Neural cell (in vitro differentiated cells): Measurements from ENCODE around the gene SLC12A7. TPM values are rescaled to one million over a fixed set of nuclear protein-coding genes. Genes with fewer than 3 reads are reported as not detected.

Source experiments
- H2AFZ ChIP-seq: fragments of 200-600, 300-800 bp; sonication (generic), shearing (Covaris generic); 2 replicates; pipeline ENCODE4 v1.6.0; 2014; ENCODE audit warnings: low read depth, mild to moderate bottlenecking, antibody characterized with exemption, low read length, moderate library complexity
- H3F3A ChIP-seq: fragments of 200-600 bp; shearing (Covaris generic); 2 replicates; pipeline ENCODE4 v1.6.1; 2016; ENCODE audit warnings: mild to moderate bottlenecking, moderate library complexity, mixed read lengths, antibody characterized with exemption, low read length; ENCODE audit not compliant: insufficient read depth, poor library complexity, severe bottlenecking
- H3K27ac ChIP-seq: fragments of 200-600, 300-800 bp; sonication (generic), shearing (Covaris generic); 2 replicates; pipeline ENCODE4 v1.5.1; 2014; ENCODE audit warnings: mild to moderate bottlenecking, low read length, moderate library complexity
- H3K27me3 ChIP-seq: fragments of 300-800, 200-600 bp; sonication (generic), shearing (Covaris generic); 2 replicates; pipeline ENCODE4 v1.6.0; 2014; ENCODE audit warnings: mild to moderate bottlenecking, low read depth, low read length, moderate library complexity; ENCODE audit not compliant: insufficient read depth
- H3K36me3 ChIP-seq: fragments of 300-800, 200-600 bp; sonication (generic), shearing (Covaris generic); 2 replicates; pipeline ENCODE4 v1.5.1; 2014; ENCODE audit warnings: mild to moderate bottlenecking, antibody characterized with exemption, low read length, moderate library complexity; ENCODE audit not compliant: insufficient read depth
- H3K4me2 ChIP-seq: fragments of 300-800, 200-600 bp; sonication (generic), shearing (Covaris generic); 2 replicates; pipeline ENCODE4 v1.6.0; 2014; ENCODE audit warnings: mild to moderate bottlenecking, low read length
- H3K4me3 ChIP-seq: fragments of 300-800, 200-600 bp; sonication (generic), shearing (Covaris generic); 2 replicates; pipeline ENCODE4 v1.5.1; 2014; ENCODE audit warnings: mild to moderate bottlenecking, low read length, moderate library complexity
- H3K79me2 ChIP-seq: fragments of 200-600 bp; shearing (Covaris generic); replicated peaks from 2 replicates; pipeline ENCODE4 v1.6.0; 2014; ENCODE audit warnings: mild to moderate bottlenecking, low read length, moderate library complexity; ENCODE audit not compliant: insufficient read depth
- H3K9ac ChIP-seq: fragments of 300-800, 200-600 bp; sonication (generic), shearing (Covaris generic); 2 replicates; pipeline ENCODE4 v1.6.1; 2016; ENCODE audit warnings: mild to moderate bottlenecking, low read length, mixed read lengths
- H3K9me2 ChIP-seq: fragments of 200-600 bp; shearing (Covaris generic); 2 replicates; pipeline ENCODE4 v1.6.1; 2016; ENCODE audit warnings: mild to moderate bottlenecking, low read length, mixed read lengths; ENCODE audit not compliant: insufficient read depth
- H3K9me3 ChIP-seq: fragments of 200-600, 300-800 bp; sonication (generic), shearing (Covaris generic); 2 replicates; pipeline ENCODE4 v1.6.1; 2016; ENCODE audit warnings: mild to moderate bottlenecking, mixed run types, low read length, moderate library complexity, mixed read lengths
- H4K20me1 ChIP-seq: fragments of 200-600 bp; shearing (Covaris generic); 2 replicates; pipeline ENCODE4 v1.6.1; 2016; ENCODE audit warnings: mild to moderate bottlenecking, mixed run types; ENCODE audit not compliant: insufficient read depth
- EP300 ChIP-seq: fragments of 450-650 bp; conservative IDR thresholded peaks from 2 replicates; pipeline ENCODE4 v1.6.1; 2014; ENCODE audit warnings: antibody characterized with exemption, mild to moderate bottlenecking, moderate library complexity; ENCODE audit not compliant: poor library complexity, severe bottlenecking
- EZH2 ChIP-seq: fragments of 200-600, 300-800 bp; shearing (Covaris generic), sonication (generic); IDR thresholded peaks from 2 replicates; pipeline ENCODE4 v1.6.1; 2014; ENCODE audit warnings: antibody characterized with exemption, low read length, borderline replicate concordance, mild to moderate bottlenecking; ENCODE audit not compliant: insufficient read depth, poor library complexity, severe bottlenecking
- MXI1 ChIP-seq: fragments of 450-650 bp; conservative IDR thresholded peaks from 2 replicates; pipeline ENCODE4 v1.6.1; 2014; ENCODE audit warnings: antibody characterized with exemption, mild to moderate bottlenecking; ENCODE audit not compliant: poor library complexity, severe bottlenecking
- POLR2AphosphoS5 ChIP-seq: IDR thresholded peaks from 2 replicates; pipeline ENCODE4 v1.6.1; 2012
- RAD21 ChIP-seq: fragments of 450-650 bp; conservative IDR thresholded peaks from 2 replicates; pipeline ENCODE4 v1.6.1; 2014; ENCODE audit warnings: antibody characterized with exemption, mild to moderate bottlenecking, moderate library complexity
- SMC3 ChIP-seq: fragments of 450-650 bp; conservative IDR thresholded peaks from 2 replicates; pipeline ENCODE4 v1.6.1; 2014; ENCODE audit warnings: antibody characterized with exemption, mild to moderate bottlenecking, moderate library complexity; ENCODE audit not compliant: poor library complexity
- TAF1 ChIP-seq: IDR thresholded peaks from 2 replicates; pipeline ENCODE4 v1.6.1; 2012; ENCODE audit warnings: low read depth
- polyA plus RNA-seq: library from polyadenylated mRNA; depleted of rRNA; stranded (reverse); fragments of >200 nt; gene quantifications from 2 replicates; pipeline ENCODE4 v1.2.3, GENCODE V29; 2014
- TF ChIP-seq, protein P1 (sequence below): fragments of 450-650 bp; IDR thresholded peaks from 2 replicates; pipeline ENCODE4 v1.5.1; 2014; ENCODE audit warnings: antibody characterized with exemption, mild to moderate bottlenecking, moderate library complexity; ENCODE audit not compliant: poor library complexity, severe bottlenecking
- TF ChIP-seq, protein P2 (sequence below): IDR thresholded peaks from 2 replicates; pipeline ENCODE4 v1.6.1; 2012; ENCODE audit warnings: borderline replicate concordance

The SLC12A7 gene
- polyA plus RNA-seq, 1 donor from 2014 or later: 4.5 TPM

DNA sequence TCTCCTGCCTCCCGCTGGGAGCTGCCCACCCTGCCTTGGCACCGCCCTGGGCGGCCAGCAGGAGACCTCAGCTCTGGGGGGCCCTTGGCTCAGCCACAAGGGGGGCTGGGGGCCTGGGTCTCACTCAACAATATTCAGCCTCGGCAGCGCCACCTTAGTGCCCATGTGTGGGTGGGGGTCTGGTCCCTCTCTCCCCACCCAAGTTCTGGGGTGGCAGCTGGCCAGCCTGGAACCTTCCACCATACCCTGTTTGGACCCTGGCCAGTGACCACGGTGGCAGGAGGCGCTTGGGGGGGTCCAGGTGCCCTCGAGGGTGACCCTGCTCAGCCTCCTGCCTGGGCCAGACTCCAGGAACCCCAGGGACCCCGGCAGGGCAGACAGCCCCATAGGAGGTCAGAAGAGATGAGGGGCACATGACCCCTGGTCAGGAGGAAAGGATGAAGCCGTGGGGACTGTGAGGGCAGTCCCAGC is 81.0 kb downstream of the SLC12A7 start:
- no peak overlapping the region for H3K27ac ChIP-seq
- no peak overlapping the region for H3K4me2 ChIP-seq
- no peaks in the 10 kb centered on the region for H3F3A ChIP-seq
- H2AFZ ChIP-seq: no peak overlapping the region
- H3K79me2 ChIP-seq: no peaks in the 10 kb centered on the region
- H3K27me3 ChIP-seq: no peaks in the 10 kb centered on the region
- no peaks in the 10 kb centered on the region for H3K9me3 ChIP-seq
- H4K20me1 ChIP-seq: no peaks in the 10 kb centered on the region
- no peaks in the 10 kb centered on the region for H3K36me3 ChIP-seq
- no peak overlapping the region for H3K4me3 ChIP-seq
- TF ChIP-seq, protein P1, sequence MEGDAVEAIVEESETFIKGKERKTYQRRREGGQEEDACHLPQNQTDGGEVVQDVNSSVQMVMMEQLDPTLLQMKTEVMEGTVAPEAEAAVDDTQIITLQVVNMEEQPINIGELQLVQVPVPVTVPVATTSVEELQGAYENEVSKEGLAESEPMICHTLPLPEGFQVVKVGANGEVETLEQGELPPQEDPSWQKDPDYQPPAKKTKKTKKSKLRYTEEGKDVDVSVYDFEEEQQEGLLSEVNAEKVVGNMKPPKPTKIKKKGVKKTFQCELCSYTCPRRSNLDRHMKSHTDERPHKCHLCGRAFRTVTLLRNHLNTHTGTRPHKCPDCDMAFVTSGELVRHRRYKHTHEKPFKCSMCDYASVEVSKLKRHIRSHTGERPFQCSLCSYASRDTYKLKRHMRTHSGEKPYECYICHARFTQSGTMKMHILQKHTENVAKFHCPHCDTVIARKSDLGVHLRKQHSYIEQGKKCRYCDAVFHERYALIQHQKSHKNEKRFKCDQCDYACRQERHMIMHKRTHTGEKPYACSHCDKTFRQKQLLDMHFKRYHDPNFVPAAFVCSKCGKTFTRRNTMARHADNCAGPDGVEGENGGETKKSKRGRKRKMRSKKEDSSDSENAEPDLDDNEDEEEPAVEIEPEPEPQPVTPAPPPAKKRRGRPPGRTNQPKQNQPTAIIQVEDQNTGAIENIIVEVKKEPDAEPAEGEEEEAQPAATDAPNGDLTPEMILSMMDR: no peak
- TF ChIP-seq TAF1 (no peak), EP300 (no peak), SMC3 (no peak), EZH2 (no peak), POLR2AphosphoS5 (no peak), RAD21 (no peak), MXI1 (no peak)
- TF ChIP-seq, protein P2, sequence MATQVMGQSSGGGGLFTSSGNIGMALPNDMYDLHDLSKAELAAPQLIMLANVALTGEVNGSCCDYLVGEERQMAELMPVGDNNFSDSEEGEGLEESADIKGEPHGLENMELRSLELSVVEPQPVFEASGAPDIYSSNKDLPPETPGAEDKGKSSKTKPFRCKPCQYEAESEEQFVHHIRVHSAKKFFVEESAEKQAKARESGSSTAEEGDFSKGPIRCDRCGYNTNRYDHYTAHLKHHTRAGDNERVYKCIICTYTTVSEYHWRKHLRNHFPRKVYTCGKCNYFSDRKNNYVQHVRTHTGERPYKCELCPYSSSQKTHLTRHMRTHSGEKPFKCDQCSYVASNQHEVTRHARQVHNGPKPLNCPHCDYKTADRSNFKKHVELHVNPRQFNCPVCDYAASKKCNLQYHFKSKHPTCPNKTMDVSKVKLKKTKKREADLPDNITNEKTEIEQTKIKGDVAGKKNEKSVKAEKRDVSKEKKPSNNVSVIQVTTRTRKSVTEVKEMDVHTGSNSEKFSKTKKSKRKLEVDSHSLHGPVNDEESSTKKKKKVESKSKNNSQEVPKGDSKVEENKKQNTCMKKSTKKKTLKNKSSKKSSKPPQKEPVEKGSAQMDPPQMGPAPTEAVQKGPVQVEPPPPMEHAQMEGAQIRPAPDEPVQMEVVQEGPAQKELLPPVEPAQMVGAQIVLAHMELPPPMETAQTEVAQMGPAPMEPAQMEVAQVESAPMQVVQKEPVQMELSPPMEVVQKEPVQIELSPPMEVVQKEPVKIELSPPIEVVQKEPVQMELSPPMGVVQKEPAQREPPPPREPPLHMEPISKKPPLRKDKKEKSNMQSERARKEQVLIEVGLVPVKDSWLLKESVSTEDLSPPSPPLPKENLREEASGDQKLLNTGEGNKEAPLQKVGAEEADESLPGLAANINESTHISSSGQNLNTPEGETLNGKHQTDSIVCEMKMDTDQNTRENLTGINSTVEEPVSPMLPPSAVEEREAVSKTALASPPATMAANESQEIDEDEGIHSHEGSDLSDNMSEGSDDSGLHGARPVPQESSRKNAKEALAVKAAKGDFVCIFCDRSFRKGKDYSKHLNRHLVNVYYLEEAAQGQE: no peak
- H3K9ac ChIP-seq: no peak overlapping the region
- no peaks in the 10 kb centered on the region for H3K9me2 ChIP-seq

DNA sequence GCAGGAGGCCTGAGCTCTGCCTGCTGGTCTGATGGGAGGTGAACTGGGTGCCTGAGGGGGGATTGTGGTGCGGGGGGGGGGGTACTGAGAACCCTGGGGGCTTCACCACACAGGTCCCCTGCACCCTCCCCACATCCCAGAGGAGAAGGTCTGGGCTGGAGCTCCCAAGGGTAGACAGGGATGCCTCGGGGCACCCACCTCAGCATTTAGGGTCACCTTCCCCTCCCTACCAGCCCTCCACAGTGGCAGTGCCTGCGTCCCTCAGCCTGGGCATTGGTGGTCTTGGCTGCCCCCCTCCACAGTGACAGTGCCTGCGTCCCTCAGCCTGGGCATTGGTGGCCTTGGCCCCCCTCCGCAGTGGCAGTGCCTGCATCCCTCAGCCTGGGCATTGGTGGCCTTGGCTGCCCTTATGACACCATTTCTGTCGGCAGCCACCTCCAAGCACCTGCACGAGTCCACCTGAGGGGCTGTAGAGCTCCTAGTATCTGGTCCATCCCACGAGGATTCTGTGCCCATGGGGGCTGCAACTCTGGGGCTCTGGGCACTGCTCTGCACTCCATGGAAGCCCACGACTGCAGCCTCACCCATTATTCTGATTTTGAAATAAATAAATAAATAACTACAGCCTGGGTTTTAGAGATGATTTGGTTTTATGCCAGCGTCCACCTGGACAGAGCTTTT is 81.8 kb downstream of the SLC12A7 start:
- Histone ChIP-seq H2AFZ (no peak overlapping the region), H3K79me2 (no peaks in the 10 kb centered on the region), H3K36me3 (no peaks in the 10 kb centered on the region), H3K4me2 (no peak overlapping the region), H3K9me2 (no peaks in the 10 kb centered on the region), H3K9me3 (no peaks in the 10 kb centered on the region), H3K9ac (no peak overlapping the region), H3K4me3 (no peak overlapping the region), H3F3A (no peaks in the 10 kb centered on the region), H4K20me1 (no peaks in the 10 kb centered on the region), H3K27ac (no peak overlapping the region), H3K27me3 (no peaks in the 10 kb centered on the region)
- TF ChIP-seq EZH2: no peak
- TF ChIP-seq, protein P1: no peak
